BJ (cell line): ENCODE measurements around the gene MGRN1. TPM values are rescaled to one million over a fixed set of nuclear protein-coding genes. Genes with fewer than 3 reads are reported as not detected.

Experiments used
- CTCF ChIA-PET: fragments of 350-600 bp; formaldehyde crosslinking; extraction: SDS; loops from one replicate; lab custom pipeline; 2021; ENCODE audit warnings: antibody characterized with exemption, inconsistent platforms; lab: Yijun Ruan, JAX
- POLR2A ChIA-PET: fragments of 300-600 bp; sonication (Branson Sonifier 250); formaldehyde crosslinking; extraction: SDS; loops from one replicate; lab custom pipeline; 2021; ENCODE audit warnings: antibody characterized with exemption; lab: Charles Lee
- DNase-seq: peaks from one replicate; pipeline ENCODE4 v3.0.0-alpha.2; 2011; ENCODE audit warnings: low read depth
- H3K27me3 ChIP-seq: 2 replicates; pipeline ENCODE4 v1.6.0; 2011; ENCODE audit warnings: low read length; ENCODE audit not compliant: control insufficient read depth, insufficient read depth
- H3K36me3 ChIP-seq: 2 replicates; pipeline ENCODE4 v1.5.1; 2011; ENCODE audit warnings: low read length; ENCODE audit not compliant: control insufficient read depth, insufficient read depth
- H3K4me3 ChIP-seq: 2 replicates; pipeline ENCODE4 v1.5.1; 2011; ENCODE audit warnings: low read depth, mild to moderate bottlenecking, control low read depth, low read length
- polyA plus RNA-seq: library from polyadenylated mRNA; depleted of rRNA; stranded (reverse); fragments of >200 nt; gene quantifications from 2 replicates; pipeline ENCODE4 v1.2.3, GENCODE V29; 2011
- TF ChIP-seq, protein P1 (sequence below): IDR thresholded peaks from 2 replicates; pipeline ENCODE4 v1.5.1; 2011; ENCODE audit warnings: low read depth, mild to moderate bottlenecking, control low read depth, inconsistent platforms, low read length, moderate library complexity; ENCODE audit not compliant: insufficient read depth

MGRN1 gene
- polyA plus RNA-seq, 1 experiment = 4.5 TPM

DNA sequence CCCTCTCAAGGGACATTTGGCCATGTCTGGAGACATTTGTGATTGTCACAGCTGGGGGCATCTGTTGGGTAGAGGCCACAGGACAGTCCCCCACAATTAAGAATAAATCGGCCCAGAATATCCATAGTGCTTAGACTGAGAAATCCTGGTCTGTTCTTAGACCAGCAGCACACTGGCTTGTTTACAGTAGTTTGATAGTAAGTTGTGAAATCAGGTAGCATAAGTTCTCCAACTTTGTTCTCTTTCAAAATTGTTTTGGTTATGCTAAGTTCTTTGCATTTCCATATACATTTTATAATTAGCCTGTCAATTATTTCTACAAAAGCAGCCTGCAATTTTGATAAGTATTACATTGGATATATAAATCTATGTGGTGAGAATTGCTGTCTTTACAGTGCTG is 6.8 kb downstream of the MGRN1 start:
- no peak for DNase-seq
- TF ChIP-seq, protein P1, sequence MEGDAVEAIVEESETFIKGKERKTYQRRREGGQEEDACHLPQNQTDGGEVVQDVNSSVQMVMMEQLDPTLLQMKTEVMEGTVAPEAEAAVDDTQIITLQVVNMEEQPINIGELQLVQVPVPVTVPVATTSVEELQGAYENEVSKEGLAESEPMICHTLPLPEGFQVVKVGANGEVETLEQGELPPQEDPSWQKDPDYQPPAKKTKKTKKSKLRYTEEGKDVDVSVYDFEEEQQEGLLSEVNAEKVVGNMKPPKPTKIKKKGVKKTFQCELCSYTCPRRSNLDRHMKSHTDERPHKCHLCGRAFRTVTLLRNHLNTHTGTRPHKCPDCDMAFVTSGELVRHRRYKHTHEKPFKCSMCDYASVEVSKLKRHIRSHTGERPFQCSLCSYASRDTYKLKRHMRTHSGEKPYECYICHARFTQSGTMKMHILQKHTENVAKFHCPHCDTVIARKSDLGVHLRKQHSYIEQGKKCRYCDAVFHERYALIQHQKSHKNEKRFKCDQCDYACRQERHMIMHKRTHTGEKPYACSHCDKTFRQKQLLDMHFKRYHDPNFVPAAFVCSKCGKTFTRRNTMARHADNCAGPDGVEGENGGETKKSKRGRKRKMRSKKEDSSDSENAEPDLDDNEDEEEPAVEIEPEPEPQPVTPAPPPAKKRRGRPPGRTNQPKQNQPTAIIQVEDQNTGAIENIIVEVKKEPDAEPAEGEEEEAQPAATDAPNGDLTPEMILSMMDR = no peak
- no peaks in the 10 kb centered on the region for H3K27me3 ChIP-seq
- peaks cover 4% of the 10 kb centered on the region for H3K36me3 ChIP-seq
- H3K4me3 ChIP-seq = no peak overlapping the region
- ChIA-PET CTCF (no interaction called here), POLR2A (no interaction called here)

DNA sequence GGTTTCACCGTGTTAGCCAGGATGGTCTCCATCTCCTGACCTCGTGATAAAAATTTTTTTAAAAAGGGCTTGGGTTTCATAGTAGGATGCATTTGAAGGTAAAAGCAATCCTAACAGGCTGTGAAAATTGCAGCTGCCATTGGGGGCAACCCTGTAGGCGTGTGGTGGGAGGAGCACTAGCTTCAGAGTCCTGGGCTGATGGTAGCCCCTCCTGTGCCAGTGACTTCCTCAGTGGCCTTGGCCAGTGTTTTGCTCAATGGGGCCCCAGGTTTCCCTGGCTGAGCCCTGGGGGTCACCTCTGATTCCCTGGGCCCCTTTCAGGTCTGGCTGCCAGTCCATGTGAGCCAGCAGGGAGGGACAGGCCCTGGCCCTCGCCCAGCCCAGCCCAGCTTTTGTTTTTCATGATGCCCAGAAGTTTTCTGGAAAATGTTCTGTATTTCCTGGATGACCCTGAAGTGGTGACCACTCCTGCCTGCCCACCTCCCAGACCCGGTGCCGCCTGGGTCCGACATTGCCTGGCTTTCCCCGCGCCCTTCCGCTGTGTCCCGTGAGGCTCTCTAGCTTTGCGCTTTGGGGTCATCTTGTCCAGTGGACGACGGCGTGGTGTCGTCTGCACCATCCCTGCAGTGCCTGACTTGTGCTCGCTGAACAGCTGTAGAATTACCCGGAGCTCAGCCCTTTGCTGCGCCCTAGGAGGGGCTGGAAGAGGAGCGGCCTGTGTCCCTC is 9.4 kb downstream of the MGRN1 start:
- no peak for DNase-seq
- POLR2A ChIA-PET = interaction anchor here (0.7 kb wide), 1 partner anchor 146 kb away, joined by 3 read pairs; no protein-coding TSS in a partner anchor
- CTCF ChIA-PET = interaction anchor here (1.6 to 2.1 kb wide), 2 partner anchors 10 to 16 kb away, joined by 5 to 10 read pairs; partner anchors contain the start of gene MGRN1

DNA sequence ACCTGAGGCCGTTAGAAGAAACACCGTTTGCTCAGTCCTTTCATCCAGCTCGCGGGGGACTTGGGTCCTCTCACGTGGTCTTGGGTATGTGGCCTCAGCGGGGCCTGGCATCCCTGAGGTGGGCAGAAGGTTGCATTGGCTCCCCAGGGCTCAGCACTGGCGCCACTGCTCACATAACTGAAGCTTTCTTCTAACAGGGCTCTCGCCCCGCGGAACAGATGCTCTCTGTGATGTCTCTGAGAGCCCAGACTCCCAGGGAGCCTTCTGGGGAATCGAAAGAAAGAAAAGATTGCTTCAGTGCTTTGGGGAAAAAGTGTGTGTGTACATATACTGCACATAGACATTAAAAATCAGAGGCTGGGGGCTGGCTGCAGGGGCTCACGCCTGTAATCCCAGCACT is 10.1 kb downstream of the MGRN1 start:
- Histone ChIP-seq H3K27me3 (no peaks in the 10 kb centered on the region), H3K4me3 (no peak overlapping the region), H3K36me3 (peaks cover 5% of the 10 kb centered on the region)
- DNase-seq = no peak
- POLR2A ChIA-PET = interaction anchor here (0.7 kb wide), 1 partner anchor 147 kb away, joined by 3 read pairs; no protein-coding TSS in a partner anchor
- CTCF ChIA-PET = no interaction called here
- TF ChIP-seq, protein P1 = no peak

More for the DNA sequence above, 9.4 kb downstream of the MGRN1 start:
- Histone ChIP-seq H3K27me3 (no peaks in the 10 kb centered on the region), H3K4me3 (no peak overlapping the region), H3K36me3 (peaks cover 5% of the 10 kb centered on the region)
- TF ChIP-seq, protein P1 = no peak

DNA sequence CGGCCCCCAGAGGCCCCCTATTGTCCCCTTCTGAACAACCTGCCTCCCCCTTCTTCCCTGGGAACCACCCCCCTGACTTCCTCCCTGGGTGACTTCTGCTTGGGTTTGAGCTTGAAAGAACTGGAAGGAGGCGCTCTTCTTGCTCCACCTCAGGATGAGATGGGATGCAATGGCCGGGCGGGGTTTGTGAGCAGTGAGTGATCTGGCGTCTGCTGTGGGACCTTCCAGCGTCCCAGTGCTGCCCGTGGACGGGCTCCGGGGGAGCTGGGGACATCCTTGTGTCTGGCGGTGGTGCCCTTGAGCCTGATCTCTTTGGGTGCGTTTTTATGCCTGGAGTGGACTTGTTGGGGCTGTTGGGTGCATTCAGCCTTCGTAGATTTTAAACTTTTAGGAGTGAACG is 11.6 kb downstream of the MGRN1 start:
- no peak for DNase-seq
- Histone ChIP-seq H3K4me3 (no peak overlapping the region), H3K27me3 (no peaks in the 10 kb centered on the region), H3K36me3 (peaks cover 5% of the 10 kb centered on the region)
- ChIA-PET POLR2A (no interaction called here), CTCF (interaction anchor here (1.3 to 3.2 kb wide), 2 partner anchors 12 to 14 kb away, joined by 5 to 15 read pairs; partner anchors contain the start of gene MGRN1)
- TF ChIP-seq, protein P1 = no peak

DNA sequence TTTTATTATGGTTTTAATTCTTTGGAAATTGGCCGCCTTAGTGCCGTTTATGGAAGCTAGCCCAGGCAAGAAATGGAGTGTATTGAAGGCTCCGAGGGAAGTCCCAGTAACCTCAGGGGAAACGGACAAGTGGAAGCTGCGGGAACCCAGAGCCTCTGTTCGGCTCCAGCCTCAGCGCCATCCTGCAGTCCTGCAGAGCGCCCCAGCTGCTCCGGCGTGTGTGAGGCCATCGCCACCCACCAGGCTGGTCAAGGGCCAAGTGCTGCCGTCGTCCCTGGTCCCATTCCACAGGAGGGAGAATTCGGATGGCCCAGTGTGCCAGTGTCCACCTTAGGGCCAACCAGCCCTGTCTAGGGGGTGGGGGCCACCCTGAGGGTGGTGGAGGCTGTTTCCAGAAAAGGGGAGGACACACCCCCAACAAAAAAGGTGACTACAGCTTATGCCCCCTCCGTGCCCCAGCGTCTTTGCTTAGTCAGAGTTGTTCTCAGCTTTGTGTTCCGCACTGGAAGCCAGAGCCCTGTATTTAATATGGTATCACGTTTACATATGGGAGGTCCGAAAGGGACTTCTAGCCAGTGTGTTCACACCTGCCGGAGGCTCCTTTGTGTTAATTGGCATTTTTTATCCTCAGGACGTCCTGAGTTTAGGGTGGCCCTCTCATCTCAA is 13.0 kb downstream of the MGRN1 start:
- H3K36me3 ChIP-seq = peaks cover 5% of the 10 kb centered on the region
- no peak overlapping the region for H3K4me3 ChIP-seq
- ChIA-PET POLR2A (no interaction called here), CTCF (interaction anchor here (1.2 to 3.2 kb wide), 3 partner anchors 12 to 13 kb away, joined by 4 to 15 read pairs (median 14); partner anchors contain the start of gene MGRN1)
- TF ChIP-seq, protein P1 = no peak
- H3K27me3 ChIP-seq = no peaks in the 10 kb centered on the region
- no peak for DNase-seq
